Measurements from ENCODE around the gene TRIM25.

The TRIM25 gene

GRCh38 chr17:56960596-56961538, 47.0 kb upstream of the TRIM25 start, which contains the start of gene COIL (continued):
- TF ChIP-seq GLIS2 (tag by site-specific recombination; IDR thresholded peaks at IDR 0.05) (peak; percentile 92), ZNF610 (tag by site-specific recombination; IDR thresholded peaks at IDR 0.05; ENCODE audit: borderline replicate concordance) (peak; percentile 74), ZBTB48 (tag by site-specific recombination; IDR thresholded peaks at IDR 0.05) (no peak), HOXD13 (CRISPR knock-in tag; IDR thresholded peaks at IDR 0.05; ENCODE audit: borderline replicate concordance) (no peak), REPIN1 (tag by site-specific recombination; IDR thresholded peaks at IDR 0.05; ENCODE audit: low read depth) (no peak), ZNF37A (tag by site-specific recombination; IDR thresholded peaks at IDR 0.05) (no peak), ZNF707 (tag by site-specific recombination; IDR thresholded peaks at IDR 0.05) (no peak), MZF1 (tag by site-specific recombination; IDR thresholded peaks at IDR 0.05; ENCODE audit: borderline replicate concordance) (no peak), ZBTB17 (tag by site-specific recombination; IDR thresholded peaks at IDR 0.05) (peak; percentile 87), HIC1 (tag by site-specific recombination; IDR thresholded peaks at IDR 0.05) (no peak), ZNF560 (tag by site-specific recombination; IDR thresholded peaks at IDR 0.05; ENCODE audit: borderline replicate concordance) (no peak), ZNF202 (tag by site-specific recombination; IDR thresholded peaks at IDR 0.05; ENCODE audit: borderline replicate concordance) (no peak), ZNF624 (tag by site-specific recombination; IDR thresholded peaks at IDR 0.05) (no peak), ZSCAN30 (tag by site-specific recombination; IDR thresholded peaks at IDR 0.05) (peak; percentile 95), HOXA7 (CRISPR knock-in tag; IDR thresholded peaks at IDR 0.05; ENCODE audit: borderline replicate concordance) (no peak), YY2 (tag by site-specific recombination; IDR thresholded peaks at IDR 0.05) (peak; percentile 82), GLI4 (tag by site-specific recombination; IDR thresholded peaks at IDR 0.05) (no peak), ZNF513 (tag by site-specific recombination; IDR thresholded peaks at IDR 0.05) (peak; percentile 38; the same call in 1 of the 2 replicates), SCRT2 (tag by site-specific recombination; IDR thresholded peaks at IDR 0.05) (no peak; the same call in 1 of the 2 replicates), ZFP41 (tag by site-specific recombination; IDR thresholded peaks at IDR 0.05; ENCODE audit: borderline replicate concordance) (no peak), ZNF362 (tag by site-specific recombination; IDR thresholded peaks at IDR 0.05) (no peak), ZNF23 (tag by site-specific recombination; IDR thresholded peaks at IDR 0.05; ENCODE audit: borderline replicate concordance) (no peak), ZNF677 (tag by site-specific recombination; IDR thresholded peaks at IDR 0.05) (no peak), YY1 (tag by site-specific recombination; IDR thresholded peaks at IDR 0.05) (peak; percentile 90)
- TF ChIP-seq, protein P1, sequence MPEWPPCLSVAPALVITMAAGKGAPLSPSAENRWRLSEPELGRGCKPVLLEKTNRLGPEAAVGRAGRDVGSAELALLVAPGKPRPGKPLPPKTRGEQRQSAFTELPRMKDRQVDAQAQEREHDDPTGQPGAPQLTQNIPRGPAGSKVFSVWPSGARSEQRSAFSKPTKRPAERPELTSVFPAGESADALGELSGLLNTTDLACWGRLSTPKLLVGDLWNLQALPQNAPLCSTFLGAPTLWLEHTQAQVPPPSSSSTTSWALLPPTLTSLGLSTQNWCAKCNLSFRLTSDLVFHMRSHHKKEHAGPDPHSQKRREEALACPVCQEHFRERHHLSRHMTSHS (tag by site-specific recombination; IDR thresholded peaks at IDR 0.05), result no peak
- TF ChIP-seq, protein P2, sequence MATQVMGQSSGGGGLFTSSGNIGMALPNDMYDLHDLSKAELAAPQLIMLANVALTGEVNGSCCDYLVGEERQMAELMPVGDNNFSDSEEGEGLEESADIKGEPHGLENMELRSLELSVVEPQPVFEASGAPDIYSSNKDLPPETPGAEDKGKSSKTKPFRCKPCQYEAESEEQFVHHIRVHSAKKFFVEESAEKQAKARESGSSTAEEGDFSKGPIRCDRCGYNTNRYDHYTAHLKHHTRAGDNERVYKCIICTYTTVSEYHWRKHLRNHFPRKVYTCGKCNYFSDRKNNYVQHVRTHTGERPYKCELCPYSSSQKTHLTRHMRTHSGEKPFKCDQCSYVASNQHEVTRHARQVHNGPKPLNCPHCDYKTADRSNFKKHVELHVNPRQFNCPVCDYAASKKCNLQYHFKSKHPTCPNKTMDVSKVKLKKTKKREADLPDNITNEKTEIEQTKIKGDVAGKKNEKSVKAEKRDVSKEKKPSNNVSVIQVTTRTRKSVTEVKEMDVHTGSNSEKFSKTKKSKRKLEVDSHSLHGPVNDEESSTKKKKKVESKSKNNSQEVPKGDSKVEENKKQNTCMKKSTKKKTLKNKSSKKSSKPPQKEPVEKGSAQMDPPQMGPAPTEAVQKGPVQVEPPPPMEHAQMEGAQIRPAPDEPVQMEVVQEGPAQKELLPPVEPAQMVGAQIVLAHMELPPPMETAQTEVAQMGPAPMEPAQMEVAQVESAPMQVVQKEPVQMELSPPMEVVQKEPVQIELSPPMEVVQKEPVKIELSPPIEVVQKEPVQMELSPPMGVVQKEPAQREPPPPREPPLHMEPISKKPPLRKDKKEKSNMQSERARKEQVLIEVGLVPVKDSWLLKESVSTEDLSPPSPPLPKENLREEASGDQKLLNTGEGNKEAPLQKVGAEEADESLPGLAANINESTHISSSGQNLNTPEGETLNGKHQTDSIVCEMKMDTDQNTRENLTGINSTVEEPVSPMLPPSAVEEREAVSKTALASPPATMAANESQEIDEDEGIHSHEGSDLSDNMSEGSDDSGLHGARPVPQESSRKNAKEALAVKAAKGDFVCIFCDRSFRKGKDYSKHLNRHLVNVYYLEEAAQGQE (tag by site-specific recombination; IDR thresholded peaks at IDR 0.05), result 0 out of 2 replicates have a peak, but pooled peaks have one; percentile 36
- TF ChIP-seq, protein P3, sequence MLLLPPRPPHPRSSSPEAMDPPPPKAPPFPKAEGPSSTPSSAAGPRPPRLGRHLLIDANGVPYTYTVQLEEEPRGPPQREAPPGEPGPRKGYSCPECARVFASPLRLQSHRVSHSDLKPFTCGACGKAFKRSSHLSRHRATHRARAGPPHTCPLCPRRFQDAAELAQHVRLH (tag by site-specific recombination; IDR thresholded peaks at IDR 0.05), result peak; percentile 81
- TF ChIP-seq, protein P4, sequence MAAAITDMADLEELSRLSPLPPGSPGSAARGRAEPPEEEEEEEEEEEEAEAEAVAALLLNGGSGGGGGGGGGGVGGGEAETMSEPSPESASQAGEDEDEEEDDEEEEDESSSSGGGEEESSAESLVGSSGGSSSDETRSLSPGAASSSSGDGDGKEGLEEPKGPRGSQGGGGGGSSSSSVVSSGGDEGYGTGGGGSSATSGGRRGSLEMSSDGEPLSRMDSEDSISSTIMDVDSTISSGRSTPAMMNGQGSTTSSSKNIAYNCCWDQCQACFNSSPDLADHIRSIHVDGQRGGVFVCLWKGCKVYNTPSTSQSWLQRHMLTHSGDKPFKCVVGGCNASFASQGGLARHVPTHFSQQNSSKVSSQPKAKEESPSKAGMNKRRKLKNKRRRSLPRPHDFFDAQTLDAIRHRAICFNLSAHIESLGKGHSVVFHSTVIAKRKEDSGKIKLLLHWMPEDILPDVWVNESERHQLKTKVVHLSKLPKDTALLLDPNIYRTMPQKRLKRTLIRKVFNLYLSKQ (tag by site-specific recombination; IDR thresholded peaks at IDR 0.05; ENCODE audit: borderline replicate concordance), result no peak
